ENCODE data around the gene FOXD4L4.
"Not testable (repeated sequence)": the region's sequence is repeated elsewhere in the genome, so short reads cannot be mapped to it uniquely, and the experiment has no call there.

DNA sequence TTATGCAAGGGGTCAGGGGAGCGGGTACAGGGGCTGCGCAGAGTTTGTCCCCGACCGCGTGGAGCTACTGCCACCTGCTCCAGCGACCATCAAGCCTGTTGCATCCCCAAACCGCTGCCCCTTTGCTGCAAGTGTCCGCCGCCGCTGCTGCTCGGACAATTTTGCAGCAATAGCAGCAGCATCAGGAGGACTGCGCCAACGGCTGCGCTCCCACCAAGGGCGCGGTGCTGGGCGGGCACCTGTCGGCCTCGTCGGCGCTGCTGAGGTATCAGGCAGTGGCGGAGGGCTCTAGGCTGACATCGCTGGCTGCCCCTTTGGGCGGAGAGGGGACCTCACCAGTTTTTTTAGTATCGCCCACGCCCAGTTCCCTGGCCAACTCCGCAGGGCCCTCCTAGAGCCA is 1.2 kb downstream of the FOXD4L4 start:
- TF ChIP-seq, protein P1, sequence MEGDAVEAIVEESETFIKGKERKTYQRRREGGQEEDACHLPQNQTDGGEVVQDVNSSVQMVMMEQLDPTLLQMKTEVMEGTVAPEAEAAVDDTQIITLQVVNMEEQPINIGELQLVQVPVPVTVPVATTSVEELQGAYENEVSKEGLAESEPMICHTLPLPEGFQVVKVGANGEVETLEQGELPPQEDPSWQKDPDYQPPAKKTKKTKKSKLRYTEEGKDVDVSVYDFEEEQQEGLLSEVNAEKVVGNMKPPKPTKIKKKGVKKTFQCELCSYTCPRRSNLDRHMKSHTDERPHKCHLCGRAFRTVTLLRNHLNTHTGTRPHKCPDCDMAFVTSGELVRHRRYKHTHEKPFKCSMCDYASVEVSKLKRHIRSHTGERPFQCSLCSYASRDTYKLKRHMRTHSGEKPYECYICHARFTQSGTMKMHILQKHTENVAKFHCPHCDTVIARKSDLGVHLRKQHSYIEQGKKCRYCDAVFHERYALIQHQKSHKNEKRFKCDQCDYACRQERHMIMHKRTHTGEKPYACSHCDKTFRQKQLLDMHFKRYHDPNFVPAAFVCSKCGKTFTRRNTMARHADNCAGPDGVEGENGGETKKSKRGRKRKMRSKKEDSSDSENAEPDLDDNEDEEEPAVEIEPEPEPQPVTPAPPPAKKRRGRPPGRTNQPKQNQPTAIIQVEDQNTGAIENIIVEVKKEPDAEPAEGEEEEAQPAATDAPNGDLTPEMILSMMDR (IDR thresholded peaks at IDR 0.05; ENCODE audit: insufficient read depth, low read length, poor library complexity, severe bottlenecking) = not testable (repeated sequence)
- TF ChIP-seq EZH2phosphoT487 (conservative IDR thresholded peaks at IDR 0.05; ENCODE audit: low read length) = not testable (repeated sequence)

Data from SU-DHL-6 (cell line).